ENCODE measurements around the gene FN1.

Gene FN1

DNA sequence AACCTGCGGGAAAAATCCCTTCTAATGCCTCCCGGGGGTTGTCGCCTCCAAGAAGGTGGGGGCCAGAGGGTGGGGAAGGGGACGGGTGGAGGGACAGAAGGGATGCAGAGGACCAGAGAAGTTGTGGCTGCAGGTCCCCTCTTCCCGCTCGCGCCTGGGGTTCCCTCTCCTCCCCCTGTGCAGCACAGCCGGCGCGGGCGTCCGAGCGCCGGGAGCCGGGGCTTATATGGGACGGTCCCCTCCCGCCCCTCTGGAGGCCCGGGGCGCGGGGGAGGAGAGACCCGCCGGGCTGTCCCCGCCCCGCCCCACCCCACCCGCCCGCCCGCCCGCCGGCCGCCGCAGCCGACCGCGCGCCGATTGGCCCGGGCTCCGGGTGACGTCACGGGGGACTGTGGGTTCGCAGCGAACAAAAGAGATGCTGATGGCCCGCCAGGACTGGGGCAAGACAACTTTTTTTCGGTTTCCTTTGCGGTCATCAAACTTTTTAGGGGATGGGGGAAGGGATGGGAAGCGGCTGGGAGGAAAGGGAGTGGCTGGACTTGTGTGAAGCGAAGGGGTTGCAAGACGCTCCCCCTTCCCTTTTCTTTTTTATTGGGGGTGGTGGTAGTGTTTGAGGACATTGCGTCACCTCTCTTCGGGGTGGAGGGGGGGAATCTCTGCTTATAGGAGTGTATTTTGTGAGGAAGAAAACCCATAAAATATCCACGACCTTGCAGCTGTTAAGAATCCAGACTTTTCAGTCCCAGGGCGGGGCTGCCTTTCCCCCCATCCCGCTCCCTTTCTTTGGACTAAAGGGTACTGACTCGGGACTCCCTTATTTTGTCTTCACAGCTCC, at the start of gene FN1:
TSS of gene FN1 (minus strand) at position 199 of the 835 bp plus-strand sequence. CDS start 266 bp downstream, outside the sequence.
- no peaks in the 10 kb centered on the region for H3K9me3 Mint-ChIP-seq
- H3K27ac Mint-ChIP-seq: no peak within 1 kb of the TSS
- CTCF ChIA-PET: interaction anchor here (1.0 kb wide), 1 partner anchor 15 kb away, joined by 3 read pairs; no protein-coding TSS in a partner anchor
- H3K27me3 Mint-ChIP-seq: peaks cover 72% of the 10 kb centered on the region
- peak; percentile 79 for DNase-seq
- H3K36me3 Mint-ChIP-seq: no peaks in the 10 kb centered on the region
- peaks cover 14% of the 10 kb centered on the region for H3K4me1 Mint-ChIP-seq
- H3K4me3 Mint-ChIP-seq: peak within 1 kb of the TSS; percentile 75

- H3K27ac Mint-ChIP-seq: no peak overlapping the region
- H3K27me3 Mint-ChIP-seq: peaks cover 4% of the 10 kb centered on the region
- CTCF ChIA-PET: no interaction called here
- H3K4me3 Mint-ChIP-seq: no peak overlapping the region
- no peaks in the 10 kb centered on the region for H3K9me3 Mint-ChIP-seq
- H3K4me1 Mint-ChIP-seq: no peaks in the 10 kb centered on the region
- no peak for DNase-seq
- H3K36me3 Mint-ChIP-seq: no peaks in the 10 kb centered on the region
Observed at GRCh38 chr2:215485032-215485431, 49.2 kb upstream of the FN1 start.

DNA sequence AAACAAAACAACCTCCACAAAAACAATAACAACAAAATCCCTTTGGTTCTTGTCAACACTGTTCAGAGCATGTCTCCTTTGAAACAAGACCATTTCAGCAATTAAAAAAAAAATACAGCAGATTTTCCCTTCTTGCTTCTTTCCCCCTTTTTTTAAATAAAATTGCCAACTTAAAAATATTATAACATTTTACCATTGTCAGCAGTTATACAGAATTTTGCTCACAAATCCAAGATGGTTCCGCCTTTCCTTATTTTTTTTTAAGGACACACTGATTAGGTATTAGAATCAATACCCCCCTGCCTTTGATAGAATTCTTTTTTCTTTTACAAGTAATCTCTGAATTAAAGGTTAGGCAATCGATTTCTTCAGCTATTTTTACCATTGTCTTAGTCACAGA, 48.7 kb upstream of the FN1 start:
- DNase-seq: no peak
- CTCF ChIA-PET: no interaction called here
- H3K27ac Mint-ChIP-seq: no peak overlapping the region

GRCh38 chr2:215483431-215483830, 47.6 kb upstream of the FN1 start:
- H3K9me3 Mint-ChIP-seq: no peaks in the 10 kb centered on the region
- CTCF ChIA-PET: no interaction called here
- no peak overlapping the region for H3K4me3 Mint-ChIP-seq
- H3K4me1 Mint-ChIP-seq: no peaks in the 10 kb centered on the region
- no peaks in the 10 kb centered on the region for H3K36me3 Mint-ChIP-seq
- no peak for DNase-seq
- H3K27me3 Mint-ChIP-seq: peaks cover 4% of the 10 kb centered on the region
- no peak overlapping the region for H3K27ac Mint-ChIP-seq

More for the DNA sequence above, 48.7 kb upstream of the FN1 start:
- Mint-ChIP-seq H3K36me3 (no peaks in the 10 kb centered on the region), H3K4me1 (no peaks in the 10 kb centered on the region), H3K4me3 (no peak overlapping the region), H3K27me3 (peaks cover 4% of the 10 kb centered on the region), H3K9me3 (no peaks in the 10 kb centered on the region)

DNA sequence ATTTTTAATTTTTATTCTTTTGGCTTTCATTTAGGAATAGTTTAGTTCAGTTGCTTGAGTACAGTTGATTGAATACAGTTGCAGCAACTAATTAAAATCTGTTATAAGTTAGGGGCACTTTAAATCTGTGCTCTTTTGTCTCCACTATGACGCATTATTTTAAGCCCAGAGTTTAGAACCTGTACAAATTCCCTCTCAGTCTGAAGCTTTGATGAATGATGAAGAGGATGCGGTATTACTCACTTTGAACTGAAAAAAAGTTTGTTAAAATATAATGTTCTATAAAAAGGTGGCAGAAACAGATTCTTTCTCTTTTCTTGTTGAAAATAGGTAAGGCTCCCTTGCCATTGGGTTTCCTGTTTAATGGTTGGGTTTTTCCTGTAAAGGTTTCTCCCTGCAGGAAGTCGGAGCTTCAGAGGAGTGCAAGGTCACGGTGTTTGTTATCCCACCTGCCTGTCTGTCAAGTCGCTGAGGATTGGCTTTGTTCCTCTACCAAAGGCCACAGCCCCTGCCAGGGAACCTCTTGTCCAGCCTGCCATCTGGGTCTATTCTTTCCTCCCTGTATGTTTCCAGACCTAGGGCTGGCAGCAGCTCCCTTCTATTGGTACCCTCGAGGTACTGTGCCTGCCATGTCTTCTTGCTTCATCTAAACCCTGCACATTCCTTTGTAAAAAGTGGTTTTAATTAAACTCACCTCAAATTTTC, 43.8 kb upstream of the FN1 start:
- DNase-seq: no peak
- Mint-ChIP-seq H3K9me3 (no peaks in the 10 kb centered on the region), H3K27me3 (peaks cover 4% of the 10 kb centered on the region), H3K4me3 (no peak overlapping the region), H3K4me1 (no peaks in the 10 kb centered on the region), H3K27ac (no peak overlapping the region), H3K36me3 (no peaks in the 10 kb centered on the region)
- CTCF ChIA-PET: no interaction called here

- CTCF ChIA-PET: no interaction called here
- H3K4me1 Mint-ChIP-seq: no peaks in the 10 kb centered on the region
- no peaks in the 10 kb centered on the region for H3K9me3 Mint-ChIP-seq
- peaks cover 4% of the 10 kb centered on the region for H3K27me3 Mint-ChIP-seq
- H3K36me3 Mint-ChIP-seq: no peaks in the 10 kb centered on the region
- H3K4me3 Mint-ChIP-seq: no peak overlapping the region
- DNase-seq: no peak
- no peak overlapping the region for H3K27ac Mint-ChIP-seq
Observed at GRCh38 chr2:215479121-215479520, 43.3 kb upstream of the FN1 start.

DNA sequence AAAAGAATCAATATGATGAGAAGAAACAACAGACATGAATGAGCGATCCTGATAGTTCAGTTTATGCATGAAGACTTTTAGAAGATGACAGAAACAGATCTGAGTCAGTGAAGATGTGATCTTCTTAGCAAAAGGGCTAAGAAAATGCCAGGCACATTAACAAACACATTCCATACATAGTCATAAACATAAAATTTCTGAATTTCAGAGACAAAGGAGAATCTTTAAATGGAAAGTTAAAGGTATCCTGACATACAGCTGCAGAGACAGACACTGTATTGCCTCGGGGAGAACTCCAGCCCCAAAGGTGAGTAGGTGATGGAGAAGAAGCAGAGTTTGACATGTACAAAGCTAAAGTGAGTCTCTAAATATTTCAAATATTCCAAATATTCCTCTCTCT, 40.6 kb upstream of the FN1 start:
- H3K4me1 Mint-ChIP-seq: no peaks in the 10 kb centered on the region
- DNase-seq: no peak
- CTCF ChIA-PET: no interaction called here

GRCh38 chr2:215466097-215466909, 30.4 kb upstream of the FN1 start:
- H3K4me1 Mint-ChIP-seq: no peaks in the 10 kb centered on the region
- no peaks in the 10 kb centered on the region for H3K9me3 Mint-ChIP-seq
- no peaks in the 10 kb centered on the region for H3K27me3 Mint-ChIP-seq
- H3K4me3 Mint-ChIP-seq: no peak overlapping the region
- H3K27ac Mint-ChIP-seq: no peak overlapping the region
- no peaks in the 10 kb centered on the region for H3K36me3 Mint-ChIP-seq
- CTCF ChIA-PET: no interaction called here
- DNase-seq: no peak

More for the DNA sequence above, 40.6 kb upstream of the FN1 start:
- Mint-ChIP-seq H3K4me3 (no peak overlapping the region), H3K9me3 (no peaks in the 10 kb centered on the region), H3K36me3 (no peaks in the 10 kb centered on the region), H3K27ac (no peak overlapping the region), H3K27me3 (no peaks in the 10 kb centered on the region)

- H3K36me3 Mint-ChIP-seq: no peaks in the 10 kb centered on the region
- DNase-seq: no peak
- no peaks in the 10 kb centered on the region for H3K27me3 Mint-ChIP-seq
- H3K4me1 Mint-ChIP-seq: no peaks in the 10 kb centered on the region
- no peaks in the 10 kb centered on the region for H3K9me3 Mint-ChIP-seq
- H3K4me3 Mint-ChIP-seq: no peak overlapping the region
- H3K27ac Mint-ChIP-seq: no peak overlapping the region
- CTCF ChIA-PET: no interaction called here
Observed at GRCh38 chr2:215465256-215465655, 29.4 kb upstream of the FN1 start.

DNA sequence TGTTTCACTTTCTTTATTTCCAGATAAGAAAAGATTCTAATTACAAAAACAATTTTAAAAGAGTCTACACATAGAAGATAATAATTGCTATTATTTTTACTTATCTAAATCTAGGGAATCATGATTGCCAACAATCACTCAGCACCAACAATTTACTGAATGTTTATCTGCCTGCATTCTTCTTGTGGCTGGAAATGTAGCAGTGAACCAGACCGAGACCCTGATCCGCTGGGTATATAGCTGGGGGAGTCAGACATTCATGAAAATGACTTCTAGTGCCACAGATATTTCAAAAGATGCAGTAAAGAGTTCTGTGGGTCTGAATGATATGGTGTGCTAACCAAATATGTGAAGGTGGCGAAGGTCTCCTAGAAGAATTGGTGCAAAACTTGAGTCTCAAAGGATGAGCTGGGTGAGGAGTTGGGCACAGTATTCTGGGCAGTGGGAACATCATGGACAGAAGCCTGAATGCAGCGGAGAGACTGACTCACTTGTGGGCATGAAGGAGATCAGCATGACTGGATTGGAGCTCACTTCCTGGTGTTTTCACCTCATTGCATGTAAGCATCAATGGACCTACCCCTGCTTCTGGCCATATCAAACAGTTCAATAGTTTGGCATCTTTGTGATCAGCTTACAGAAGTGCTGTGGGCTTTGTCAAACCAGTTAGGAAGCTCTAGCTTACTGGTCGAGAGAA, 26.1 kb upstream of the FN1 start:
- DNase-seq: no peak
- Mint-ChIP-seq H3K4me3 (no peak overlapping the region), H3K27me3 (no peaks in the 10 kb centered on the region), H3K36me3 (no peaks in the 10 kb centered on the region), H3K4me1 (no peaks in the 10 kb centered on the region), H3K27ac (no peak overlapping the region), H3K9me3 (no peaks in the 10 kb centered on the region)
- CTCF ChIA-PET: no interaction called here

- no peak for DNase-seq
- Mint-ChIP-seq H3K27ac (no peak overlapping the region), H3K9me3 (no peaks in the 10 kb centered on the region), H3K4me1 (no peaks in the 10 kb centered on the region), H3K36me3 (no peaks in the 10 kb centered on the region), H3K27me3 (peaks cover 2% of the 10 kb centered on the region), H3K4me3 (no peak overlapping the region)
- CTCF ChIA-PET: no interaction called here
Observed at GRCh38 chr2:215460682-215461382, 25.0 kb upstream of the FN1 start.

DNA sequence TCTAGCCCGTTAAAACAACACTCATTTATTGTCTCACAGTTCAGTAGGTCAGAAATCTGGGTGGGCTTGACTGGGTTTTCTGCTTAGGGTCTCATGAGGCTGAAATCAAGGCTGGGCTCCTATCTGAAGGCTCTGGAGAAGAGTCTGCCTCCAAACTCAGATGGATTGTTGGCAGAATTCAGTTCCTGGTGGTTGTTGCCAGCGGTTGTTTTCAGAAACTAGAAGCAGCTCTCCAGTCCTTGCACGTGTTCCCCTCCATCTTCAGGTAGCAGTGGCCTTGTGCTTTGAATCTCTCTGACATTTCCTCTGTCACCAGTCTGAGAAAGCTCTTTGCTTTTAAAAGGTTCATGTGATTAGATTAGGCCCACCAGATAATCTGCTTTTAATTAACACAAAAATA, 20.1 kb upstream of the FN1 start:
- no peak overlapping the region for H3K4me3 Mint-ChIP-seq
- no peaks in the 10 kb centered on the region for H3K9me3 Mint-ChIP-seq
- no peak for DNase-seq
- no peaks in the 10 kb centered on the region for H3K36me3 Mint-ChIP-seq
- H3K4me1 Mint-ChIP-seq: no peaks in the 10 kb centered on the region
- H3K27me3 Mint-ChIP-seq: peaks cover 8% of the 10 kb centered on the region
- CTCF ChIA-PET: interaction anchor here (1.8 to 2.4 kb wide), 2 partner anchors 15 to 475 kb away, joined by 4 to 8 read pairs; no protein-coding TSS in a partner anchor
- H3K27ac Mint-ChIP-seq: no peak overlapping the region

- Mint-ChIP-seq H3K4me3 (no peak overlapping the region), H3K36me3 (no peaks in the 10 kb centered on the region), H3K4me1 (no peaks in the 10 kb centered on the region), H3K27ac (no peak overlapping the region), H3K27me3 (peaks cover 17% of the 10 kb centered on the region), H3K9me3 (no peaks in the 10 kb centered on the region)
- CTCF ChIA-PET: interaction anchor here (0.6 to 2.4 kb wide), 10 partner anchors 13 to 691 kb away, joined by 3 to 8 read pairs (median 4); no protein-coding TSS in a partner anchor
- DNase-seq: no peak
Observed at GRCh38 chr2:215454519-215455246, 18.8 kb upstream of the FN1 start.

Measured in activated naive CD4-positive, alpha-beta T cell treated with anti-CD3 and anti-CD28 coated beads, Interleukin-2, amount 10 ng/mL, durations not matched to agents 7 days and 5 days (primary cell).